NB4 (cell line): Measurements from ENCODE around the gene IL34.

Source experiments
- POLR2A ChIP-seq: IDR thresholded peaks from 2 replicates; pipeline ENCODE4 v1.6.1; 2011; ENCODE audit warnings: mild to moderate bottlenecking; ENCODE audit not compliant: insufficient read length; ENCODE audit errors: extremely low read depth
- TF ChIP-seq, protein P1 (sequence below): IDR thresholded peaks from one replicate; pipeline ENCODE4 v1.5.1; 2012; ENCODE audit warnings: low read depth, low read length
- TF ChIP-seq, protein P2 (sequence below): IDR thresholded peaks from 2 replicates; pipeline ENCODE4 v1.6.1; 2011; ENCODE audit warnings: low read depth, low read length

DNA sequence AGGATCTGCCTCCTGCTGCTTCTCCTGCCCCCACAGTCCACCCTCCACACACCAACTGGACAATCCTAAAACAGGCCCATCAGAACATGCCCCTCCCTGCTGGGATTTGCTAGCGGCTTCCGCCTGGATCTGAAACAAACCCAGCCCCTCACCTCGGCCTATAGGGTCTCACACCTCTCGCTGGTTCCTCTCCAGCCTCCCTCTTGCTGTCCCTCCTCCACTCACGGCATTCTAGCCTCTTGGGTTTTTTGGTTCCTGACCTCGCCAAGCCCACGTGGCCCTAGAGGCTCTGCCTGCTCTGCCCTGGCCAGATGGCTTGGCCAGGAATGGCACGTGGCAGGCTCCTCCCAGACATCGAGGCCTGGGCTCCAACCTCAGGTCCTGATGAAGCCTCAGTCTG lies 55.2 kb downstream of the IL34 start:
- no peak for TF ChIP-seq POLR2A
- TF ChIP-seq, protein P1, sequence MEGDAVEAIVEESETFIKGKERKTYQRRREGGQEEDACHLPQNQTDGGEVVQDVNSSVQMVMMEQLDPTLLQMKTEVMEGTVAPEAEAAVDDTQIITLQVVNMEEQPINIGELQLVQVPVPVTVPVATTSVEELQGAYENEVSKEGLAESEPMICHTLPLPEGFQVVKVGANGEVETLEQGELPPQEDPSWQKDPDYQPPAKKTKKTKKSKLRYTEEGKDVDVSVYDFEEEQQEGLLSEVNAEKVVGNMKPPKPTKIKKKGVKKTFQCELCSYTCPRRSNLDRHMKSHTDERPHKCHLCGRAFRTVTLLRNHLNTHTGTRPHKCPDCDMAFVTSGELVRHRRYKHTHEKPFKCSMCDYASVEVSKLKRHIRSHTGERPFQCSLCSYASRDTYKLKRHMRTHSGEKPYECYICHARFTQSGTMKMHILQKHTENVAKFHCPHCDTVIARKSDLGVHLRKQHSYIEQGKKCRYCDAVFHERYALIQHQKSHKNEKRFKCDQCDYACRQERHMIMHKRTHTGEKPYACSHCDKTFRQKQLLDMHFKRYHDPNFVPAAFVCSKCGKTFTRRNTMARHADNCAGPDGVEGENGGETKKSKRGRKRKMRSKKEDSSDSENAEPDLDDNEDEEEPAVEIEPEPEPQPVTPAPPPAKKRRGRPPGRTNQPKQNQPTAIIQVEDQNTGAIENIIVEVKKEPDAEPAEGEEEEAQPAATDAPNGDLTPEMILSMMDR = no peak
- TF ChIP-seq, protein P2, sequence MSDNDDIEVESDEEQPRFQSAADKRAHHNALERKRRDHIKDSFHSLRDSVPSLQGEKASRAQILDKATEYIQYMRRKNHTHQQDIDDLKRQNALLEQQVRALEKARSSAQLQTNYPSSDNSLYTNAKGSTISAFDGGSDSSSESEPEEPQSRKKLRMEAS = no peak
